GM12872 (cell line): ENCODE measurements around the gene TMCC2.

Source experiments
- TF ChIP-seq, protein P1 (sequence below): IDR thresholded peaks from 3 replicates; pipeline ENCODE4 v1.5.1; 2011; ENCODE audit warnings: low read depth, mild to moderate bottlenecking, low read length, moderate library complexity; ENCODE audit not compliant: insufficient read depth

TMCC2 gene

DNA sequence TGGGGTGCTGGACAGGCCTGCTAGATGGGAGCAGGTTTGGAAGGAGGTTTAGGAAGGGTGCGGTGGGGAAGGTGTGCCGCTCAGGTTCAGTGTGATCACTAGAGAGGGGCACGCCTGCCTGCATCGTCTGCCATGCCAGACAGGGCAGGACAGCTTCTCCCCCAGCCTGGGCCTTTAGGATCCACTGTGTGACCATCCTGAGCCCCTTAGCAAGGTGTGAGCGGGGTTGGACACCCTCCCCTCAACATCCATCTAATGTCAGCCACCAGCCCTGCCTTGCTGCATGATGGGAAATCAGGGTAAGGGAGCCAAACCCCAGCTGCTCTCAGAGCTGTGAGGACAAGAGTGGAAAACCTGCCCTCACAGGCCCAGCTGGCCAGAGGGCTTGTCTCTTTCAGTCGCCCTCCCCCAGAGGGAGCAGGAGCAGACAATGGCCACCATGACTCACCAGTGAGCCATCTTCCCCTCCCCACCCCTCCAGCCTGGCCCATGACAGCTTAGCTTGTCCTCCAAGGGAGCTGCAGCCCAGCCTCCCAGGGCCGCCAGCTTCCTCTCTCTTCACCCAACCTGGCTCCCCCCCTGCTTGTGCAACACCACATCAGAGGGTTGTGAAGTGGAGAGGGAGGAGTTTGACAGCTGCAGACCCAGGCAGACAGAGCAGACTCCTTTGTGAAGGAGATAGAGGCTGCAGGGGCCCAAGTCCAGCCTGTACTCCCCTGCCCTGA is 56.8 kb downstream of the TMCC2 start:
- TF ChIP-seq, protein P1, sequence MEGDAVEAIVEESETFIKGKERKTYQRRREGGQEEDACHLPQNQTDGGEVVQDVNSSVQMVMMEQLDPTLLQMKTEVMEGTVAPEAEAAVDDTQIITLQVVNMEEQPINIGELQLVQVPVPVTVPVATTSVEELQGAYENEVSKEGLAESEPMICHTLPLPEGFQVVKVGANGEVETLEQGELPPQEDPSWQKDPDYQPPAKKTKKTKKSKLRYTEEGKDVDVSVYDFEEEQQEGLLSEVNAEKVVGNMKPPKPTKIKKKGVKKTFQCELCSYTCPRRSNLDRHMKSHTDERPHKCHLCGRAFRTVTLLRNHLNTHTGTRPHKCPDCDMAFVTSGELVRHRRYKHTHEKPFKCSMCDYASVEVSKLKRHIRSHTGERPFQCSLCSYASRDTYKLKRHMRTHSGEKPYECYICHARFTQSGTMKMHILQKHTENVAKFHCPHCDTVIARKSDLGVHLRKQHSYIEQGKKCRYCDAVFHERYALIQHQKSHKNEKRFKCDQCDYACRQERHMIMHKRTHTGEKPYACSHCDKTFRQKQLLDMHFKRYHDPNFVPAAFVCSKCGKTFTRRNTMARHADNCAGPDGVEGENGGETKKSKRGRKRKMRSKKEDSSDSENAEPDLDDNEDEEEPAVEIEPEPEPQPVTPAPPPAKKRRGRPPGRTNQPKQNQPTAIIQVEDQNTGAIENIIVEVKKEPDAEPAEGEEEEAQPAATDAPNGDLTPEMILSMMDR = no peak

DNA sequence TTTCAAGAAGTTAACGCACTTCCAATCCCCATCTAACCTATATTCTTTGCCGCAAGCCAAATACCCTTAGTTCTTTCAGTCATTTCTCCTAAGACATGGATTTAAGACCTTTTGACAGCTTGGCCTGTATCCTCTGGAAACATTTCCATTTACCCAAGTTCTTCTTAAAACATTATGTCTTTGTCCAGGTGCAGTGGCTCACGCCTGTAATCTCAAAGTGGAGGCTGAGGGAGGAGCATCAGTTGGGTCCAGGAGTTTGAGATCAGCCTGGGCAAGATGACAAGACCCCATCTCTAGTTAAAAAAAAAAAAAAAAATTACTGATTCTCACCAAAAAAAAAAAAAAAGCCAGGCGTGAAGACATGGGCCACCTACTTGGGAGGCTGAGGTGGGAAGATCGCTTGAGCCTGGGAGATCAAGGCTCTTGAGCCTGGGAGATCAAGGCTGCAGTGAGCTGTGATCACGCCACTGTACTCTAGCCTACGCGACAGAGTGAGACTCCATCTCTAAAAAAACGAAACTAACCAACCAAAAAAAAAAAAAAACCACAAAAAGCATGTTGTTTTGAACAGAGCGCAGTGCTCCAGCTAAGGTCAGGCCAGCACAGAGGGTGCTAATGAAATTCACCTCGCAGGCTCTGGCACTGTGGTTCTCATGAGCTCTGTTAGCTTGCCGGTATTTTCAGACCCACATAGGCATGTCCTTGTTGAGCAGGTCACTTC is 57.8 kb downstream of the TMCC2 start:
- TF ChIP-seq, protein P1 = no peak

DNA sequence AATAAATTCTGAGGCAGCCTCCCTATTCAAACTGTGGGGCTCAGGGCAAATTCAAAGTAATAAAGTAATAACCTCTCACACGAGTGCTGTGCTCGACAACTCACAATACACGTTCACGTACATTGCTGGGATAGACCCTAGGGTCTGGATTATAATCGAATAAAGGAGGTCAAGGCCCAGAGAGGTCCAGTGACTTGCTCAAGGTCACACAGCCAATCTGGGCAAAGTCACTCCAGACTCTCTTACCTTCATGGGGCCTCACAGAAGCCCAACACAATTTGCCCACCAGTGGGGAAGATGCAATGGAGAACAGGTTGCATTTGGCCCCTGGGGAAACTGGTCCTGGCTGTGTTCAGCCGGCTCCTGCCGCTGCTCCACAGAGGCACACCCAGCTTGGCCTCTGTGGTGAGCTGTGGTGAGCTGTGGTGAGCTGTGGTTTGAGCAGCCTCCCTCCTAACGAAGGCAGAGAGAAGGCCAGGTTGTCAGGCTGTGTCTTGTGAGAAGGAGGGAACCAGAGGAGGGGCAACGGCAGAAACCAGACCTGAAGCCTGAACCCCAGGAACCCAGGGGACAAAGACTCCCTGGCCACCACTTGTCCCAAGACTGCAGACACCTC is 58.7 kb downstream of the TMCC2 start:
- TF ChIP-seq, protein P1 = no peak

DNA sequence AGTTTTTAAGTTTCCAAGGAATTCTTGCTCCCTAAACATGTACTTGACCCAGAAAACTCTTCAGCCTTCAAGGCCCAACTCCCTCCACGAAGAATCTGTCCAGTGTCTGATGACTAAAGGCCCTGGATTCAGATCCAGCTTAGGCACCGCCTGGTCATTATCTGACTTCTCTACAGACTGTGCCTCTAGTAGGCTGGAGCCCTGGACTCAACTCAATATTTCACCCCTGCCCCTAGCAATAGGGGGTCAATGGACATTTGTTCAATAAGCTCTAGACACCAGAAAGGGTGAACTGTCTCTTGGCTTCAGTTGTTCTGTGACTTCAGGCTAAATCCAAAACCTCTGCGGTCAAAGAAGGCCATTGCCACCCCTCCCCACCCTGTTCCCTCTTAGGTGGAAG is 59.3 kb downstream of the TMCC2 start:
- TF ChIP-seq, protein P1 = no peak

DNA sequence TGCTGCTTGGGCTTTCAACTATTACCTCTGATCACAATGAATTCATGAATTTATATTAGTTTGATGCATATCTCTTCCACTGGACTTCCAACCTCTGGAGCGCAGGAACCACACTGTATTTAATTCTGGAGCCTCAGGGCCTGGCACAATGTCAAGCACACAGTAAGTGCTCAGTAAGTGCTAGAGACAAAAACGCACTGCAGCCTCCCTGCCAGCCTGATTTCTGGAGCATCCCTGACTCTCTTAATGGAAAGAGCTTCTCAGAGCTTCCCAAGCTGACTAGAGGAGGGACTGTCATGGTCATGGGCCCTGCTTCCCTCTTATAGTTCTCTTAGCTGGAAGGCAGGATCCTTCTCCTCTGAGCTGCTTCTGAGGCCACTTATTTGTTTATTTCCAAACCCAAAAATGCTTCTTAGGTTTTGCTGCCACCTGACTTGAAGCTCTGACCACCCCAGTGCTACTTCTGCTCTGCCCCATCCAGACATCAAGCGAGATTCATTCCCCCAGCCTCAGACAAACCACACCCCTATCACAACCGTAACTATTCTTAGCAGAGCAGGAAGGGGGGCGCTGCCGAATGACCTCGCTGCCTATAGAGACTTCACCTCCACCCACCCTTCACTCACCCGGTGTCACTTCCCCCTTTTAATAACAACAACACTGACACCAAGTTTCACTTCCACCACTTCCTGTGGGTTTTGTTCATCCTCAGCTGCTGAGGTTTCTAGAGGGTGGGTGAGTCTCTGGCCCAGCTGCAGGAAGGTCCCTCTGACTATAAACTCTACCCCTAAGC is 60.2 kb downstream of the TMCC2 start:
- TF ChIP-seq, protein P1 = 0 out of 3 replicates have a peak, but pooled peaks have one; percentile 17

DNA sequence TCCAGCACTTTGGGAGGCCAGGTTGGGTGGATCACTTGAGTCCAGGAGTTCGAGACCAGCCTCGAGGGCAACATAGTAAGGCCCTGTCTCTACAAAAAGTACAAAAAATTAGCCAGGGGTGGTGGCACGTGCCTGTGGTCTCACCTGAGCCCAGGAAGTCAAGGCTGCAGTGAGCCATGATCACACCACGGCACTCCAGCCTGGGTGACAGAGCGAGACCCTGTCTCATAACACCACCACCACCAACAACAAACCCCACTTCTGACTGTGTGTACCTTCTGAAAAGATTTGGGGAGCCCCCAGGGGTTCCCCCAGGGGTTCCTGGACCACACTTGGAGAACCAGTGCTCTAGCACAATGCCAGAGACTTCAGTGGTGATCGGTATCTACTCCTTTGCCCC is 63.9 kb downstream of the TMCC2 start:
- TF ChIP-seq, protein P1 = no peak
